ENCODE measurements around the gene ZNF366. TPM values are rescaled to one million over a fixed set of nuclear protein-coding genes. Genes with fewer than 3 reads are reported as not detected.
A peak's percentile ranks its signal among the peaks of the same experiment; 100 is the strongest.

The ZNF366 gene
- total RNA-seq, 1 donor from 2014 or later, result 0.82 TPM

GRCh38 chr5:72470826-72471225 lies 36.4 kb downstream of the ZNF366 start:
- DNase-seq (ENCODE audit: low spot score in 2 of 2) (no peak), FAIRE-seq (no peak)

GRCh38 chr5:72468606-72469005 lies 38.6 kb downstream of the ZNF366 start:
- no peak for DNase-seq (ENCODE audit: low spot score in 2 of 2)
- no peak for FAIRE-seq

- no peak for DNase-seq (ENCODE audit: low spot score in 2 of 2)
- FAIRE-seq, result no peak
These were observed 39.2 kb downstream of the ZNF366 start for GRCh38 chr5:72468024-72468423.

GRCh38 chr5:72467461-72467860 lies 39.7 kb downstream of the ZNF366 start:
- DNase-seq (ENCODE audit: low spot score in 2 of 2), result no peak
- no peak for FAIRE-seq

GRCh38 chr5:72465601-72466563 lies 41.3 kb downstream of the ZNF366 start:
- DNase-seq (ENCODE audit: low spot score in 2 of 2) (no peak), FAIRE-seq (no peak)

GRCh38 chr5:72465066-72465465 lies 42.1 kb downstream of the ZNF366 start:
- FAIRE-seq (no peak), DNase-seq (ENCODE audit: low spot score in 2 of 2) (no peak)

- DNase-seq (ENCODE audit: low spot score in 2 of 2) (no peak), FAIRE-seq (no peak)
These were observed 43.1 kb downstream of the ZNF366 start for GRCh38 chr5:72464071-72464470.

- DNase-seq (ENCODE audit: low spot score in 2 of 2), result no peak
- FAIRE-seq, result no peak
These were observed 43.7 kb downstream of the ZNF366 start for GRCh38 chr5:72463449-72464052.

GRCh38 chr5:72460413-72460812 lies 46.8 kb downstream of the ZNF366 start:
- no peak for DNase-seq (ENCODE audit: low spot score in 2 of 2)
- FAIRE-seq, result no peak

- DNase-seq (ENCODE audit: low spot score in 2 of 2), result no peak
- no peak for FAIRE-seq
These were observed 47.3 kb downstream of the ZNF366 start for GRCh38 chr5:72459913-72460312.

GRCh38 chr5:72459089-72459661 lies 48.0 kb downstream of the ZNF366 start:
- DNase-seq (ENCODE audit: low spot score in 2 of 2), result no peak
- no peak for FAIRE-seq

GRCh38 chr5:72458407-72458806 lies 48.8 kb downstream of the ZNF366 start:
- FAIRE-seq (no peak), DNase-seq (ENCODE audit: low spot score in 2 of 2) (no peak)

- no peak for FAIRE-seq
- DNase-seq (ENCODE audit: low spot score in 2 of 2), result no peak
These were observed 49.7 kb downstream of the ZNF366 start for GRCh38 chr5:72457491-72457890.

GRCh38 chr5:72456391-72457074 lies 50.7 kb downstream of the ZNF366 start:
- FAIRE-seq (no peak), DNase-seq (ENCODE audit: low spot score in 2 of 2) (no peak)

GRCh38 chr5:72455476-72455875 lies 51.7 kb downstream of the ZNF366 start:
- DNase-seq (ENCODE audit: low spot score in 2 of 2), result no peak
- FAIRE-seq, result no peak

GRCh38 chr5:72454996-72455395 lies 52.2 kb downstream of the ZNF366 start:
- no peak for DNase-seq (ENCODE audit: low spot score in 2 of 2)
- FAIRE-seq, result no peak

GRCh38 chr5:72453246-72453775 lies 53.9 kb downstream of the ZNF366 start:
- no peak for DNase-seq (ENCODE audit: low spot score in 2 of 2)
- FAIRE-seq, result no peak

GRCh38 chr5:72452515-72453245 lies 54.5 kb downstream of the ZNF366 start:
- DNase-seq (ENCODE audit: low spot score in 2 of 2) (peak; percentile 13 to 33), FAIRE-seq (no peak)

- DNase-seq (ENCODE audit: low spot score in 2 of 2), result peak; percentile 16 to 19
- no peak for FAIRE-seq
These were observed 55.3 kb downstream of the ZNF366 start for GRCh38 chr5:72451741-72452505.

All from frontal cortex (tissue), 4 donors.